Pons (tissue), 1 donor: ENCODE results near the gene TAAR6.
"Not testable (repeated sequence)": the region's sequence is repeated elsewhere in the genome, so short reads cannot be mapped to it uniquely, and the experiment has no call there.

ENCODE experiments used
- DNase-seq: peaks from one replicate; pipeline ENCODE4 v3.0.0-alpha.2; 2016; ENCODE audit warnings: low spot score

Gene TAAR6, protein sequence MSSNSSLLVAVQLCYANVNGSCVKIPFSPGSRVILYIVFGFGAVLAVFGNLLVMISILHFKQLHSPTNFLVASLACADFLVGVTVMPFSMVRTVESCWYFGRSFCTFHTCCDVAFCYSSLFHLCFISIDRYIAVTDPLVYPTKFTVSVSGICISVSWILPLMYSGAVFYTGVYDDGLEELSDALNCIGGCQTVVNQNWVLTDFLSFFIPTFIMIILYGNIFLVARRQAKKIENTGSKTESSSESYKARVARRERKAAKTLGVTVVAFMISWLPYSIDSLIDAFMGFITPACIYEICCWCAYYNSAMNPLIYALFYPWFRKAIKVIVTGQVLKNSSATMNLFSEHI

GRCh38 chr6:132570221-132570777, at the start of gene TAAR6:
Gene TAAR6, plus strand, starts transcription at chr6:132570322. Its CDS starts 0 bp downstream, at chr6:132570322.
- peak; percentile 74 for DNase-seq

- DNase-seq, result no peak
Measured at GRCh38 chr6:132520953-132521352, 49.2 kb upstream of the TAAR6 start.

DNA sequence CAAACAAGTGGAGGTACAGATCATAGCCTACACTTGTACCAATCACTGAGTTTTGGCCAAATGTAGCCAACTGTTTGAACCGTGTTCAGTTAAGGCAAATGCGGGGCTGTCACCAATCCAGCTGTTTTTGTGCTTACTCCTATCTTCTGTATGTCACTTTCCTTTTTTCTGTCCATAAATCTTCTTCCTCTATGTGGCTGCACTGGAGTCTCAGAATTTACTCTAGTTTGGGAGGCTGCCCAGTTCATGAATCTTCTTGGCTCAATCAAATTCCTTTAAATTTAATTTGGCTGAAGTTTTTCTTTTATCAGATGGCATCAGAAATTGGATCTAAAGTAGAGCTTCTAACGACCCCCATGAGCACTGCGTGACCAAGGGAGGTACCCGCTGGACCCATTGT, 45.5 kb upstream of the TAAR6 start:
- DNase-seq, result no peak

DNA sequence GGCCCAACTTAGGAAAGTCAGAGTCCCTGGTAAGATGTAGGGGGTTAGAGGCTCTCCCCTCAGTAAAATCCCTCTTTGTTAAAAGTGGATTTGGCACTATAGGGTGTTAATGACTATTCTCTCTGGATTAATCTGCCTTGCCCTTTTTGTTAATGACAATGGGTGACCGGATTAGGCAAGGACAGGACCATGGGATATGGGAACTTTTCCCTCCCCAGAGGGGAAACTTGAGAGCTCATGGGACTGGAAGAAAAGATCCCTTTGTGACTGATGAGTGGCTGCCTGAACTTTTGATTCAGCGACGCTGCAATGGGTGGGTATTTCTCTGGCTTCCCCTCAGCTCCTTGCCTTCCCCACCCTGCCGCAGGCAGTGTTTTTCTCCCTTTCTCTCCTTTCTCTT, 44.3 kb upstream of the TAAR6 start:
- no peak for DNase-seq

DNA sequence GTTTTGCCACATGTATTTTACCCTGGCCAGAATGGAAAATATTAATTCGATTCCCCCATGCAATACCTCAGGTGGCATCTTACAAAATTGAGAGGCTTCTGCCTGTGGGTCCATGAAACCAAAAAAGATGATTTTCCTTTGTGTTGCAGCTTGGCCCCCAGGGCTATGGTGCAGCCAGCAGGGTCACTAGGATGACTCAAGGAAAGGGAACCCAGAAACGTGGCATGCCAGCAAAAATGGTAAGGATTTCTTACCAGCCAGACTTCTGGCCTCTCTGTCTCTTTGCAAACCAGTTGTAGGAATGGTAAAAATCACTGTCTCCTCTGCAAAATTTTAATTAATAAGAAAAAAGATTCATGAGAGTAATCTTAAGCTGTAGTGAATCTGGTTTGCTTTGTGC, 43.7 kb upstream of the TAAR6 start:
- no peak for DNase-seq

DNA sequence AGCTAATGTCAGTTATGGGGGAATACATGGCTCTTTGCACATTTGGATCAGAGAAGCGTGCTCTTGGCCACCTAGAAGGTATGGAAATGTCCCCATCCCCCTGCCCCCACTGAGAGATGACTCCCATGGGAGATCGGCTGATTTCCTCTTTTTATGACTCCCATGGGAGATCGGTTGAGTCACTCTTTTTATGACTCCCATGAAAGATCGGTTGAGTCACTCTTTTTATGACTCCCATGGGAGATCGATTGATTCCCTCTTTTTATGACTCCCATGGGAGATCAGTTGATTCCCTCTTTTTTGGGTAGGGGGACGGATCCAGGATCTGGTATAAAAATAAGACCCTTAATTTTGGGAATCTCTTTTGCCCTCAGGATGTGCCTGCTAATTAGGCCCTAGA, 42.3 kb upstream of the TAAR6 start:
- no peak for DNase-seq

- peak; percentile 81 for DNase-seq
Measured at GRCh38 chr6:132530293-132530974, 39.7 kb upstream of the TAAR6 start.

- DNase-seq, result not testable (repeated sequence)
Measured at GRCh38 chr6:132534546-132534945, 35.6 kb upstream of the TAAR6 start.

GRCh38 chr6:132537145-132537544, 33.0 kb upstream of the TAAR6 start:
- no peak for DNase-seq

DNA sequence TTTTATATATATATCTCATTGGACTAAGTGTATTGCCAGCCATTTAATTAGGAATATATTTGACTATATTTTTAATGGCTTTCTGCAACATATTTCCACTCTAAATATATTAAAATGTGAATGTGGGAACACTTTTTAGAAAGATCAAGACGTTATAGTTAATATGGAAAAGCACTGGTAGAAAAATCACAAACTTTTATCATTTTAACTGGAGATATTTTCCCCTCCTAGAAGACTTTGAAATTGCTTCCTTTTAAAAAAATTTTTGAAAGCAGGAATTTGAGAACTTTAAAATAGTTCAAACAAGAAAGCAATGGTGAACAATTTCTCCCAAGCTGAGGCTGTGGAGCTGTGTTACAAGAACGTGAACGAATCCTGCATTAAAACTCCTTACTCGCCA, 32.1 kb upstream of the TAAR6 start, which contains the start of gene TAAR9:
Gene TAAR9, plus strand, starts transcription at position 301 of the 400 bp plus-strand sequence. Its CDS starts 13 bp downstream, at position 314.
- DNase-seq, result no peak

DNA sequence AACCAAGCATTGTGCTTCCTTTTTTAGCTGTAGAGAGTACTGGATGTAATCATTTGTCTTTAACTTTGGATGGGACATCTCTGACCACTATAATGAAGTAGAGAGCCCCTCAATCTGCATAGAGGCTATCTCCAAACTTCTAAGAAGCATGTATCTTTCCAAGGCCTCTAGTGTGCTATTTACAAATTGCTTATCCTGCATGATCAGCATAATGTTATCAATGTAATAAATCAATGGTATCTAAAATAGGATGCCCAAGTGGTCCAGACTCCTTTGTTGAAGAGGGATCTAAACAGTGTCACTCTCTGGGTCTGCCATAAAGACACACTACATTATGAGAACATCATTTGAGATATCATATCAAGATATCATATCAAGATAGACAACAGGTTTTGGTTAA, 25.3 kb upstream of the TAAR6 start:
- no peak for DNase-seq

- no peak for DNase-seq
Measured at GRCh38 chr6:132548746-132549463, 21.2 kb upstream of the TAAR6 start.

GRCh38 chr6:132551214-132551613, 18.9 kb upstream of the TAAR6 start:
- no peak for DNase-seq

- DNase-seq, result no peak
Measured at GRCh38 chr6:132552372-132552771, 17.8 kb upstream of the TAAR6 start, which contains the start of gene TAAR8. Gene TAAR8, plus strand, starts transcription at chr6:132552672. Its CDS starts 21 bp downstream, at chr6:132552693.

DNA sequence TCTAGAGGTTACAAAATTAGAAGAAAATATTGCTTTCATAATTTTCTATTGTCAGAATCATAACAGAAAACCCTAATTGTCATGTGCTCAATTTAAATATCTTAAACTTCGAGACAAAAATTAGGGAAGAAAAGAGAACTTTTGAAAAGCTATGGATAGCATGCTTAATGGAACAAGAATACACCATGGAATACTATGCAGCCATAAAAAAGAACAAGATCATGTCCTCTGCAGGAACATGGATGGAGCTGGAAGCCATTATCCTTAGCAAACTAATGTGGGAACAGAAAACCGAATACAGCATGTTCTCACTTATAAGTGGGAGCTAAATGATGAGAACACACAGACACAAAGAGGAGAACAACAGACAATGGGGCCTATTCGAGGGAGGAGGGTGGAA, 10.0 kb upstream of the TAAR6 start:
- DNase-seq, result not testable (repeated sequence)

DNA sequence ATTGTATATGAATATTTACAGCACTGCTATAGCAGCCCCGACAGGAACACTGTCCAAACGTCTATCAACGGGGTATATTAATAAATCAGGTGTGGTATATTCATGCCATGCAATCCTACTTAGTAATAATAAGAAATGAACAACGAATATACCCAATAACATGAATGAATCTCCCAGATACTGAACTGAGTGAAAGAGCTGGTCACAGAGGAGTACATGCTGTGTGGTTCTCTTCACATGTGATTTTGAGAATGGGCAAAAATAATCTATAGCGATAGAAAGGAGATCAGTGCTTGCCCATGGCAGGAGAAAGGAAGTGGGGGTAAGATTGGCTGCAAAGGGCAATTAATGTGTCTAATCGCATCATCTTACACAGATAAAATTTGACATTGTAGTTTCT, 3.7 kb upstream of the TAAR6 start:
- no peak for DNase-seq

- DNase-seq, result no peak
Measured at GRCh38 chr6:132567566-132567965, 2.6 kb upstream of the TAAR6 start.

DNA sequence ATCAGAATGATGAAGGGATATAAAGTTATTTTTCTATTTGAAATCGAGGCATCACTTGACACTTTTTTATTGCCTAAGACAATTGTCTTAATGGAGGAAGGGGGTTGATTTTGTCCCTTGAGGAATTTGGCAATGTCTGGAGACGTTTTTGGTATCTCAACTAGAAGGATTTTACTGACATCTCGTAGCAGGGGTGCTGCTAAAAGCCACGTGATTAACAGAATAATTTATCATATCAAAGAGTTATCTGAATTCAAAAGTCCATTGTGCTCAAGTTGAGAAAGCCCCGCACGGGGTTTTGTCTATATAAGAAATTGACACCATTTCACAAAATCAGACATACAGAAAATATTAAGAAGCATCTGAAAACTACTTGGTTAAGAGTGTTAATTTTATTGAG, 1.5 kb upstream of the TAAR6 start:
- no peak for DNase-seq

- peak; percentile 95 for DNase-seq
Measured at GRCh38 chr6:132569170-132569569, 952 bp upstream of the TAAR6 start.

- no peak for DNase-seq
Measured at GRCh38 chr6:132571774-132572173, 1.7 kb downstream of the TAAR6 start.

DNA sequence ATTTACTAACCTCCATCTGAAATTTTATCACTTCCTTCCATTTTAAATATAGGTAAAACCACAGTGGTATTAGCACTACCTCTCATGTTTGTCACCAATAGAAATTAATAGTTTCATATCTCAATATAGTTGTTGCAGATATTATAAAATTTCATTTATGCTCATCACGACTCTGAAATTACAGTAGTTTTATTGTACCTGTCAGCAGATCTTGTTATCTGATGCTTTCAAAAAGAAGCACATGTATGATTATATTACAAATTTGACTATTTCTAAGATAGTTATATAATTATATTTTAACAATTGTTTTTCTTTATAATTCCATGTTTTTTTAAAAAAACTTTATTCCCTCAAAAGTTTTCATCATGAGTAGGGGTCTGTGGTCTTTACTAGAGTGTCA, 14.6 kb downstream of the TAAR6 start:
- DNase-seq, result no peak

DNA sequence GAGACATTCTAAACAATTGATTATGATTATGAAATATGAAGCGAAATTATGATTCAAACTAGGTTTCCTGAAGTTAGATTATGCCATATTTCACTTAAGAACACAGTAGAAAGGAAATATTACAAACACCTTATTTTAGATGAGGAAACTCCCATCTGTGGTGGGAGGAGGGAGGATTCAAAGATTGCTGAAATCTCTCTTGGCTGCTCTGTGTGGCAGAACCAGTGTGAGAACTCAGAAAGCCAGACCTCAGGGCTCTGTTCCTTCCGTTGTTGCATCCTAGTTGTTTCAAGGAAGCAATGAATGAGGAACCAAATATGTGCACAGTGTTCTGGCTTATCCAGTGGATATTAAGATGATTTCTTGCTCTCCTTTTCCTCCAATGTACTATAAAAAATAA, 17.3 kb downstream of the TAAR6 start:
- DNase-seq, result no peak
